SK-N-SH treated with all-trans-retinoic acid at 6 μM for 48 hours (cell line): ENCODE data around the gene MGAT5B.

Experiments used
- ATAC-seq: fragments of 200-7000 bp; cut with Tn5 transposase; 3 replicates; pipeline ENCODE4 v1.9.1; 2020; ENCODE audit warnings: mild to moderate bottlenecking, moderate library complexity
- ARNTL ChIP-seq: fragments of 450-650 bp; formaldehyde crosslinking; IDR thresholded peaks from 2 replicates; pipeline ENCODE4 v1.5.0; 2020; ENCODE audit warnings: low read depth, mild to moderate bottlenecking, moderate library complexity, borderline replicate concordance
- BACH2 ChIP-seq: fragments of 250-450 bp; sonication (Bioruptor Pico); IDR thresholded peaks from 2 replicates; pipeline ENCODE4 v1.9.0; 2021; ENCODE audit warnings: mild to moderate bottlenecking, borderline replicate concordance
- CREB5 ChIP-seq: fragments of 250-450 bp; sonication (Bioruptor Pico); IDR thresholded peaks from 2 replicates; pipeline ENCODE4 v1.5.1; 2020; ENCODE audit warnings: low read depth, mild to moderate bottlenecking, moderate library complexity
- CSDC2 ChIP-seq: fragments of 250-450 bp; sonication (Bioruptor Pico); IDR thresholded peaks from 2 replicates; pipeline ENCODE4 v1.5.0; 2020; ENCODE audit warnings: mild to moderate bottlenecking, moderate library complexity
- ESRRG ChIP-seq: fragments of 250-450 bp; sonication (Bioruptor Pico); IDR thresholded peaks from 2 replicates; pipeline ENCODE4 v1.6.1; 2021; ENCODE audit warnings: mild to moderate bottlenecking
- GLIS3 ChIP-seq: fragments of 250-450 bp; sonication (Bioruptor Pico); IDR thresholded peaks from 2 replicates; pipeline ENCODE4 v1.5.0; 2020; ENCODE audit warnings: mild to moderate bottlenecking, moderate library complexity
- ISL1 ChIP-seq: fragments of 250-450 bp; sonication (Bioruptor Pico); IDR thresholded peaks from 2 replicates; pipeline ENCODE4 v2.1.2; 2022; ENCODE audit warnings: mild to moderate bottlenecking, moderate library complexity
- OSR1 ChIP-seq: fragments of 250-450 bp; sonication (Bioruptor Pico); IDR thresholded peaks from 2 replicates; pipeline ENCODE4 v1.8.0; 2022; ENCODE audit warnings: moderate library complexity, mild to moderate bottlenecking, inconsistent platforms
- PATZ1 ChIP-seq: fragments of 250-450 bp; sonication (Bioruptor Pico); IDR thresholded peaks from 2 replicates; pipeline ENCODE4 v1.8.0; 2020; ENCODE audit warnings: mild to moderate bottlenecking, moderate library complexity, borderline replicate concordance
- POU6F1 ChIP-seq: fragments of 250-450 bp; sonication (Bioruptor Pico); IDR thresholded peaks from 2 replicates; pipeline ENCODE4 v1.8.0; 2021; ENCODE audit warnings: low read depth, mild to moderate bottlenecking, moderate library complexity, borderline replicate concordance
- PPARA ChIP-seq: fragments of 250-450 bp; sonication (Bioruptor Pico); IDR thresholded peaks from 2 replicates; pipeline ENCODE4 v1.5.0; 2020; ENCODE audit warnings: mild to moderate bottlenecking, borderline replicate concordance
- RARB ChIP-seq: fragments of 250-450 bp; sonication (Bioruptor Pico); IDR thresholded peaks from 2 replicates; pipeline ENCODE4 v1.8.0; 2021; ENCODE audit warnings: mild to moderate bottlenecking, moderate library complexity
- SNAI2 ChIP-seq: fragments of 250-450 bp; sonication (Bioruptor Pico); IDR thresholded peaks from 2 replicates; pipeline ENCODE4 v1.5.0; 2020; ENCODE audit warnings: mild to moderate bottlenecking, moderate library complexity
- TCF4 ChIP-seq: fragments of 250-450 bp; sonication (Bioruptor Pico); IDR thresholded peaks from 2 replicates; pipeline ENCODE4 v1.8.0; 2021; ENCODE audit warnings: mild to moderate bottlenecking, moderate library complexity, borderline replicate concordance
- TOX ChIP-seq: fragments of 250-450 bp; sonication (Bioruptor Pico); IDR thresholded peaks from 2 replicates; pipeline ENCODE4 v1.8.0; 2021; ENCODE audit warnings: mild to moderate bottlenecking, moderate library complexity, borderline replicate concordance
- TSHZ2 ChIP-seq: fragments of 250-450 bp; sonication (Bioruptor Pico); IDR thresholded peaks from 2 replicates; pipeline ENCODE4 v1.5.0; 2020; ENCODE audit warnings: mild to moderate bottlenecking, moderate library complexity
- ZC3H10 ChIP-seq: fragments of 250-450 bp; sonication (Bioruptor Pico); IDR thresholded peaks from 2 replicates; pipeline ENCODE4 v1.5.1; 2021; ENCODE audit warnings: mild to moderate bottlenecking, moderate library complexity
- ZFP3 ChIP-seq: fragments of 250-450 bp; sonication (Bioruptor Pico); IDR thresholded peaks from 2 replicates; pipeline ENCODE4 v1.5.0; 2020; ENCODE audit warnings: mild to moderate bottlenecking, moderate library complexity
- ZFP30 ChIP-seq: fragments of 450-650 bp; formaldehyde crosslinking; IDR thresholded peaks from 2 replicates; pipeline ENCODE4 v1.5.0; 2022; ENCODE audit warnings: mild to moderate bottlenecking, moderate library complexity
- ZNF565 ChIP-seq: fragments of 450-650 bp; formaldehyde crosslinking; conservative IDR thresholded peaks from 2 replicates; pipeline ENCODE4 v1.5.0; 2020; ENCODE audit warnings: low read depth, mild to moderate bottlenecking, moderate library complexity
- ZNF70 ChIP-seq: fragments of 450-650 bp; formaldehyde crosslinking; IDR thresholded peaks from 2 replicates; pipeline ENCODE4 v1.5.0; 2020; ENCODE audit warnings: mild to moderate bottlenecking, moderate library complexity
- ZNF8 ChIP-seq: fragments of 450-650 bp; formaldehyde crosslinking; IDR thresholded peaks from 2 replicates; pipeline ENCODE4 v1.5.0; 2020; ENCODE audit warnings: mild to moderate bottlenecking, moderate library complexity

Gene MGAT5B

GRCh38 chr17:76947309-76947708 is 79.1 kb downstream of the MGAT5B start:
- TF ChIP-seq ESRRG (CRISPR knock-in tag): no peak
- TF ChIP-seq SNAI2 (CRISPR knock-in tag): no peak
- no peak for TF ChIP-seq OSR1 (CRISPR knock-in tag)
- TF ChIP-seq PPARA: no peak
- no peak for TF ChIP-seq TOX (CRISPR knock-in tag)
- TF ChIP-seq ARNTL (CRISPR knock-in tag): no peak
- TF ChIP-seq GLIS3: no peak
- no peak for TF ChIP-seq ZC3H10 (CRISPR knock-in tag)
- TF ChIP-seq RARB: no peak
- no peak for TF ChIP-seq TCF4
- no peak for TF ChIP-seq ZNF565
- TF ChIP-seq ZFP3 (CRISPR knock-in tag): no peak
- no peak for TF ChIP-seq PATZ1 (CRISPR knock-in tag)
- TF ChIP-seq CREB5 (CRISPR knock-in tag): no peak
- TF ChIP-seq TSHZ2: no peak
- TF ChIP-seq, all 23 proteins: peak for 0
- no peak for ATAC-seq

GRCh38 chr17:76947771-76948170 is 79.6 kb downstream of the MGAT5B start:
- ATAC-seq: no peak

GRCh38 chr17:76948301-76948700 is 80.1 kb downstream of the MGAT5B start:
- no peak for ATAC-seq
- TF ChIP-seq ZC3H10 (CRISPR knock-in tag): no peak
- TF ChIP-seq ZNF70 (CRISPR knock-in tag): no peak
- no peak for TF ChIP-seq CSDC2 (CRISPR knock-in tag)
- TF ChIP-seq TCF4: no peak
- no peak for TF ChIP-seq ZFP30 (CRISPR knock-in tag)
- no peak for TF ChIP-seq ISL1 (CRISPR knock-in tag)
- no peak for TF ChIP-seq CREB5 (CRISPR knock-in tag)
- no peak for TF ChIP-seq ZFP3 (CRISPR knock-in tag)
- no peak for TF ChIP-seq PPARA
- TF ChIP-seq SNAI2 (CRISPR knock-in tag): no peak
- TF ChIP-seq PATZ1 (CRISPR knock-in tag): no peak
- TF ChIP-seq ZNF8 (CRISPR knock-in tag): no peak
- TF ChIP-seq ESRRG (CRISPR knock-in tag): no peak
- TF ChIP-seq TOX (CRISPR knock-in tag): no peak
- no peak for TF ChIP-seq BACH2
- no peak for TF ChIP-seq ARNTL (CRISPR knock-in tag)
- no peak for TF ChIP-seq GLIS3
- TF ChIP-seq POU6F1 (CRISPR knock-in tag): no peak

More at GRCh38 chr17:76947771-76948170, 79.6 kb downstream of the MGAT5B start:
- TF ChIP-seq CREB5 (CRISPR knock-in tag) (no peak), ZNF70 (CRISPR knock-in tag) (no peak), SNAI2 (CRISPR knock-in tag) (no peak), ESRRG (CRISPR knock-in tag) (no peak)
